ENCODE measurements around the gene HOXB4.

DNA sequence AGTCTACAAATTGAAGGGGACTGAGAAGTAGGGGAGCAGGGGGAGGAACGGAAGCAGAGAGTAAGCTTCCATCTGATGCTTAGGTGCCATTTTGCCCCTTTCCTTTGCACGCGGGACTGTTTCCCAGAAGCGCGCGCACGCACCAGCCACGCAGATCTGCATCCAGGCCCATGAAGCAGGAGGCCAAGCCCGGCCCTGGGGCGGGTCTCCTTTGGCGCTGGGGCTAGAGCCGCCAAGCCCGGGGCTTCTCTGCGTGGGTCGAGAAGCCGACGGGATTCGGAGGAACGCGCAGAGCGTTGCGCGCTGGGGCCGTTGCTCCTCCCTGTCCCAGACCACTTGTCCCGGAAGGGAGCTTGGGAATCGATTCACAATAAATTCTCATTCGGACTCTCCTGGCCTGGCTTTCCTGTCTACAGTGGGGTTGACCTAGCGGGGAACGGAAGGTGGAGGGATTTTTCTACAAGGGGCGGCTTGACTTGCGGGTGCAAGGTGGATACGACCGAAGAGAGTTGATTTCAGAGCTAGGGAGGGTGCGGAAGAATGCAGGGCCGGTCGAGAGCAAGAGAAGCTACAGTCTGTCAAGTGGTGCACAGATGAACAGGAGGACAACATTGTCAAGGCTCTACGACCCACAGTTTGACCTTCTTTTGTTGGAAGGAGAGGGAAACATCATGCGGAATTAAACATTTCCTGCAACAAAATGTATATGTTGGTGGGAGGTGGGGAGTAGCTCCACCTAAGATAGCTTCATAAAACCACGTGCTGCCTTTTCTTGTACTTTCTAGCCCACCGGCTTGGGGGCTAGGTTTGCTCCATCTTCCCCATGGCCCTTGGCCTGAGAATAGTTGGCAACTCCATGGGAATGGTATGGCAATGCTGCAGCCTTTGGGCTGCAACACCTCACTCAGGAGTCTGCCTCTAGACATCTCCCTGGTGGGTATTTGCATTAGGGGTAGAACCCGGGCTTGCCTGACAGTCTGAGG is 43.6 kb upstream of the HOXB4 start:
- TF ChIP-seq CTCF (IDR thresholded peaks at IDR 0.05; ENCODE audit: low read depth, low read length, poor library complexity, severe bottlenecking): no peak
- TF ChIP-seq EZH2phosphoT487 (IDR thresholded peaks at IDR 0.05; ENCODE audit: borderline replicate concordance, low read length): no peak
